GM18526 (cell line): Measurements from ENCODE around the gene SLC2A10.

Source experiments
- POLR2A ChIP-seq: IDR thresholded peaks from 3 replicates; pipeline ENCODE4 v1.6.1; 2011; ENCODE audit not compliant: insufficient read length; ENCODE audit errors: extremely low read depth

Gene SLC2A10

GRCh38 chr20:46710153-46710913, 884 bp downstream of the SLC2A10 start:
- no peak for TF ChIP-seq POLR2A

- TF ChIP-seq POLR2A = no peak
These were observed 2.7 kb downstream of the SLC2A10 start for GRCh38 chr20:46712056-46712636.

- TF ChIP-seq POLR2A = no peak
These were observed 4.7 kb downstream of the SLC2A10 start for GRCh38 chr20:46713957-46714834.

GRCh38 chr20:46715292-46715756, 5.9 kb downstream of the SLC2A10 start:
- no peak for TF ChIP-seq POLR2A

GRCh38 chr20:46717818-46718541, 8.5 kb downstream of the SLC2A10 start:
- no peak for TF ChIP-seq POLR2A

- no peak for TF ChIP-seq POLR2A
These were observed 10.6 kb downstream of the SLC2A10 start for GRCh38 chr20:46720019-46720418.

- TF ChIP-seq POLR2A = no peak
These were observed 11.5 kb downstream of the SLC2A10 start for GRCh38 chr20:46720776-46721425.

- no peak for TF ChIP-seq POLR2A
These were observed 12.0 kb downstream of the SLC2A10 start for GRCh38 chr20:46721476-46721875.

- TF ChIP-seq POLR2A = no peak
These were observed 13.0 kb downstream of the SLC2A10 start for GRCh38 chr20:46722450-46722849.

- TF ChIP-seq POLR2A = no peak
These were observed 13.6 kb downstream of the SLC2A10 start for GRCh38 chr20:46723039-46723438.

- TF ChIP-seq POLR2A = no peak
These were observed 15.0 kb downstream of the SLC2A10 start for GRCh38 chr20:46724343-46724959.

GRCh38 chr20:46725186-46726165, 16.0 kb downstream of the SLC2A10 start:
- no peak for TF ChIP-seq POLR2A

- no peak for TF ChIP-seq POLR2A
These were observed 22.3 kb downstream of the SLC2A10 start for GRCh38 chr20:46731770-46732169.

- TF ChIP-seq POLR2A = no peak
These were observed 26.0 kb downstream of the SLC2A10 start for GRCh38 chr20:46735436-46735835.
